Non-pigmented ciliary epithelial cell (primary cell): Measurements from ENCODE around the gene PTPN13.

Experiments
- DNase-seq: peaks from one replicate; pipeline ENCODE4 v3.0.0-alpha.2; 2010; ENCODE audit warnings: low read depth

Gene PTPN13

DNA sequence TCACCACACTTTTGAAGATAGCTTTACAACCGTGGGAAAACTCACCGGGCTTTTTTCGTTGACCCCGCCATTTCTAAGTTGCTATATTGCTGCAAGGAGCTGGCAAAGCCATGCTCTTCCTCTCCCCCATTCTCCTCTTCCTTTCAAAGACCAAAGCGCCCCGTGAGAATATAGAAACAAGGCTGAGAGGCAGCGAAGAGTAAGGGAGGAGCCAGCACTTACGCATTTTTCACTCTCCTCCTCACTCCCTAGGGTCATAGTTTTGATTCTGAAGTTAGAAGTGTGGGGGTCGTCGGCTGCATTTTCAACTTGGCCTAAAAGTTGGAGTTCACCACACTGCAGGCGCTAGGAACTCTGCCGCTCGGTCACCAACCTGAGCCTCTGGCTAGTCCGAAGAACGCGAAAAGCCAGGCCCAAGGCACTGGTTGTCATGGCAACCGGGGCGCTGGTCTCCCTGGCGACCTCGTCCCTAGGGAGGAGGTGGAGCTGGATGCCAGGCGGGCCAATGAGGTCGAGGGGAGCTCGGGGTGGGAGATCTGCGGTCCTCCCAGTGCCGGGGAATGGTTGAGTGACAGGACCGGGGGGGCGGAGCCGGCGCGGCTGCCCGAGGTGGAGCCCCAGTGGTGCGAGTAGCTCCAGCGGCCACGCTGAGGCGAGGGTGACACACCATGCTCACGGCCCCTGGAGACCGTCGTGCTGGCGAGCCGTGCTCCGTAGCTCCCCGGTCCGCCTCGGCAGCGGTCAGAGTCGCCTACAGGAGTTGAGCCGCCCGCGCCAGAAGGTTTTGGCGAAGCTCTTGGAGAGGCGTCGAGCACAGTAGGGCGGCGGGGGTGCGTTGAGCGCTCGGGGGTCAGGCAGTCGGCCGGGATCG, at the start of gene PTPN13:
PTPN13 (plus strand) TSS at position 628 of the 871 bp plus-strand sequence. CDS start 40,942 bp downstream, outside the sequence.
- peak; percentile 96 for DNase-seq

GRCh38 chr4:86547140-86547539, 47.0 kb upstream of the PTPN13 start:
- DNase-seq = no peak

GRCh38 chr4:86549163-86549788, 44.8 kb upstream of the PTPN13 start:
- no peak for DNase-seq

DNA sequence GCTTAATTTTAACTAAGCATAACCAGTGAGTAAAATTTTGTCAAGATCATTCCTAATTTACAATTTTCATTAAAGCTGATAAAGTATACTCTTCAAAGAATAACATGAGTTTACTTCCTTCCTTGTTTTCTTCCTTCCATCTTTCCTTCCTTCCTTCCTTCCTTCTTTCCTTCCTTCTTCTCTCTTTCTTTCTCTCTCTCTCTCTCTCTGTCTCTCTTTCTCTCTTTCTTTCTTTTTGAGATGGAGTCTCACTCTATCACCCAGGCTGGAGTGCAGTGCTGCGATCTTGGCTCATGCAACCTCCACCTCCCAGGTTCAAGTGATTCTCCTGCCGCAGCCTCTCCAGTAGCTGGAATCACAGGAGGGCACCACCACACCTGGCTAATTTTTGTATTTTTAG, 42.7 kb upstream of the PTPN13 start:
- DNase-seq = no peak

DNA sequence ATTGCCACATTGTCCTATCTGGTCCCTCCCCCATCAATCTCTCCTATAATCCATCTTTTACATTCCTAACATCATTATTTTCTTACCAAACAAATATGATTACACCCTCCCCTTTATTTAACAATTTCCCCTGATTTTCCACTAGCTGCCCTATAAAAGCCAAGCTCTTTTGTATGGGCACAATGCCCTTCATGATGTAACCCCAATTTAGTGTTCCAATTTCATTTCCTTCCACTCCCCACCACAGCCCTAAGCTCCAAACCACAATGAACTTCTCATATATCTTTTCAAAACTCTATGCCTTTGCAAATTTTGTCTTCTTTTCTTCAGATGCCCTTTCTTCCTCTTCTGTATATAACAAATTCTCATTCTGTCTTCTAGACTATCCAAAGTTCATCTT, 39.5 kb upstream of the PTPN13 start:
- DNase-seq = no peak

DNA sequence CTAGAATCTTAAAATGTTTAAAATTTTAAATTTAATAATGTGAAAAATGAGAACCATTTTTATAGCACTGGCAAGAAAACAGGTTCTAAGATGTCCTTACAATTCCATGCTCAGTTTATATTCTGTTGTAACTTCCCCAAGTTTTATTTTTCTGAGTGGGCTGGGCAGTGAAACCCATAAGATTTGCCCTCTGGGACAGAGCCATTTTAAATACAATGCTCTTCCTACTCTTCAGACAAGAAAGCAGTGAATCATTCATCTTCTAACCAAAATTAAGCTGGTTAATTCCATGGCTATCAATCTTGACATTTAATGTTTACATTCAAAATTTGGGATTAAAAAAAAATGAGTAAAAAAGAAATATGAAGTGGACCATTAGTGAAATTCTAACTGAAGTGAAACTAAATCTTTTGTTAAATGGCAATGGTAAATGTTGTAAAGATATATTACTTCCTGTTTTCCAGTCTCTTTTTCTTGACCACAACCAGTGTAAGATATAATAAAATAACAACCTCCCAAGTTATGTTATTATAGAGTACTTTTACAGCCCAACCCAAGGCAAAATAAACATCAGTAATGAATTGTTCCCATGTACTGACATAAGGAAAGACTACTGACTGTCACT, 37.2 kb upstream of the PTPN13 start:
- DNase-seq = no peak

DNA sequence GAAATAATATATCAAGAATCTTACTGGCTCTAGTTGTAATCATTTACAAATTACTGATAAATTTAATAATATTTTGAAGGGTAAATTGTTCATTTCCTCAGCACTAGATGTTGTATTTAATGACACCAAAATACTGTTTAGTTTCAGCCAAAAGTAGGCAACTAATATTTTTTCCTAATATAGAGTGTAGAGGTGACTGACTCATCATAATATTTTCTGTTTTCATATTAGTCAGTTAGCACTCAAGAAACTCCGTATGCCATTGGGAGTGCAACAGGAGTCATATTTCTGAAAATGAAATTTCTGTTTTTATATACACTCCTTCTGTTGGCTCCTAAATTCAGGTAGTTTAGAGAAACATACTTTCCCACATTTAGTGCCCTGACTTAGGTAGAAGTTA, 36.6 kb upstream of the PTPN13 start:
- DNase-seq = no peak

DNA sequence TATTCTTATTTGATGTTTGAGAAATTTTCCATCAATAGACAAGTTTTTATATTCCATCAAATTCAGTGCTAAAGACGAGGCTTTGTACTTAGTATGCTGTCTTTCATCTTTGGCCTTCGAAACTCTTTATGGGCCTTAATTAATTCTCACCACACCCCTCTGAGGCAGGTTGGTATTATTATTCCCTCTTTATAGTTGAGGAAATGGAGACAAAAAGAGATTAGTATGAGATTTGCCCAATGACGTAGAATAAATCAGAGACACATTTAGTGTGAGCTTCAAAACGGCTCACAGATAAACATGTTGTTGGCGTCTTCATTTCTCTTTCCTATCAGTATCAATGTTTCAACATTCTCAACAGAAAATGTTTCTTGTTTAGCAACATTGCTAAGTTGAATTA, 35.9 kb upstream of the PTPN13 start:
- DNase-seq = no peak

DNA sequence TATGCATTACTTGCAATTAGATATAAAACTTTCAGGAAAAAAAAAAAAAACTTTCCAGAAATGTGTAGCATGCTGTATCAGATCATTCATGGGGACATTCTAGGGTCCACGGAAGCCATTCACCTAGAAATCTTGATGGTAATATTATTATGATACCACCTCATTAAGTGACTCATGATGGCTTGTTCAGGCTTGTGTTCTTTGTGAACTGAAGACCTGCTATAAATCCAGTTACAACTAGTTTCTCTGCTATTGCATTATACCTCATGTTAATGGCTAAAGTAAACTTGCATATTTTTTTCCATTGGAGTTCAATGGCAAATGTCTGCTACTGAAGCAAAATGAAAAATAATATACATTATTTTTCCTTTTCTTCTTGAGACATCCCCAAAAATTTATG, 35.3 kb upstream of the PTPN13 start:
- DNase-seq = no peak

- DNase-seq = no peak
Measured at GRCh38 chr4:86560447-86560846, 33.7 kb upstream of the PTPN13 start.

DNA sequence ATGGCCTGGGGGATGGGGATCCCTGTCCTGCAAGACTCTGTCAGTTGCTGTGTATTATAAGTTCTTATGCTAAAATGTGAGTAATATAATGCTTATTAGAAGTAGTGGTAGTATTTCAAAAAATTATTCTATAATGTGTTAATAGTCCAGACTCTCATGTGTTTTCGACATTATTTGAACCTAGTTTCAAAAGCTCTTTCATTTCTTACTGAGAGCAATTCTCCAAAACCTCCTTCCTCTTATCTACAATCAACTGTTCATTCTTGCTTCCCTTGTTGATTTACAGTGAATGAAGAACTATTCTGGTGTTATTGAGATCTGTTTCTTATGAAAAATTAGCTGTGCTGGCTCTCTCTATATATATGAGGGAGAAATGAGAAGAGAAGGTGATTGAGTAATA, 32.9 kb upstream of the PTPN13 start:
- DNase-seq = no peak

DNA sequence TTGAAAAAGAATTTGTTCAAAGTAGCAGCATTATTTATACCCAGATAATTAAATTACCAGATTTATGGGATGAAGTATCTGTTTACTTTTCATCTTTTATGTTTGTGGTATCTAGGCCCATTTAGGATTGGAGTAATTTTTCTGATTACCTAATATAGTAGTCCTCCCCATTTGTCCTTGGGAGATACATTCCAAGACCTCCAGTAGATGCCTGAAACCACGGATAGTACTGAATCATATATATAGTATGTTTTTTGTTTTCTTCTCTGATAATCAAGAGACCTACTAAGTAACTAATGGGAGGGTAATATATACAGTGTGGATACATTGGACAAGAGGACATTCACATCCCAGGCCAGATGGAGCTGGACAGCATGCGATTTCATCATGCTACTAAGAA, 30.7 kb upstream of the PTPN13 start:
- DNase-seq = no peak

- DNase-seq = no peak
Measured at GRCh38 chr4:86564795-86565194, 29.3 kb upstream of the PTPN13 start.

- no peak for DNase-seq
Measured at GRCh38 chr4:86565651-86566050, 28.5 kb upstream of the PTPN13 start.

DNA sequence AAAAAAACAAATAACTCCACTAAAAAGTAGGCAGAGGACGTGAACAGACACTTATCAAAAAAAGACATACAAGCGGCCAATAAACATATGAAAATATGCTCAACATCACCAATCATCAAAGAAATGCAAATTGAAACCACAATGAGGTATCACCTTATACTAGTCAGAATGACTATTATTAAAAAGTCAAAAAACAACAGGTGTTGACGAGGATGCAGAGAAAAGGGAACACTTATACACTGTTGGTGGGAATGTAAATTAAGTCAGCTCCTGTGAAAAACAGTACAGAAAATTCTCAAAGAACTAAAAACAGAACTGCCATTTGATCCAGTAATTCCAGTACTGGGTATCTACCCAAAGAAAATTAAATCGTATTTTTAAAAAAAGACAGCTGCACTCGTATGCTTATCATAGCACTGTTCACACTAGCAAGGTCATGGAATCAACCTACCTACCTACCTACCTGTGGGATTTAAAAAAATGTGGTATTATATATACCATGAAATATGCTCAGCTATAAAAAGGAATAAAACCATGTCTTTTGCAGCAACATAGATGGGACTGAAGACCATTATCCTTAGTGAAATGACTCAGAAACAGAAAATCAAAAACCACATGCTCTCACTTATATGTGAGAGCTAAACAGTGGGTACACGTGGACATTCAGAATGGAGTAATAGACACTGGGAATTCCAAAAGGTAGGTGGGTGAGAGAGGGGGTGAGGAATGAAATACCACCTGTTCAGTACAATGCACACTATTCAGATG, 24.8 kb upstream of the PTPN13 start:
- no peak for DNase-seq

DNA sequence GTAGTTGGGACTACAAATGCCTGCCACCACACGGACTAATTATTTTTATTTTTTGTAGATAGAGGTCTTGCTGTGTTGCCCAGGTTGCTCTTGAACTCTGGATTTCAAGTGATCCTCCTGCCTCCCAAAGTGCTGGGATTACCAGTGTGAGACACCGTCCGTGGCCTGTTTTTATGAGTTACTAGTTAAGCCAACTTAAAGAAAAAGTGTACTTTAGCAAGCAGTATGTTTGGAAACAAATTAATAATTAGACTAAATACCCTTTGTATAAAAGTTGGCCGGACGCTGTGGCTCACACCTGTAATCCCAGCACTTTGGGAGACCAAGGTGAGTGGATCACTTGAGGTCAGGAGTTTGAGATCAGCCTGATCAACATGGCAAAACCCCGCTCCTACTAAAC, 14.2 kb upstream of the PTPN13 start:
- no peak for DNase-seq

DNA sequence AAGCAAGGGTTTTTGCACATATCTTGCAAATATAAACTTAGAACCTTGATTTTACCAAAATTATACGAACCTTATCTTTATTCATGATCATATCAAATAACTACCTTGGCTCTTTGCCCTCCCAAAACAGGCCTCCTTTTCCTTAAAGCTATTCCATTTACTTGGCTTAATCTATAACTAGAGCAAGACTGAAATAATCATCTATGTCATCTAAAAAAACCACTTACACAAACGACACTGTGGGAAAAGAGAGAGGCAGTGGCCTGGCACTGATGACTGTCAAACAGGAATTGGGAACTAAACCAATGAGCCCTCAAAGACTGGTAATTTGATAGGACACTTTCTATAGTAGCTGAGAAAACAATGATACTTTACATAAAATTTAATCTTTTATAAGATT, 11.7 kb upstream of the PTPN13 start:
- no peak for DNase-seq

DNA sequence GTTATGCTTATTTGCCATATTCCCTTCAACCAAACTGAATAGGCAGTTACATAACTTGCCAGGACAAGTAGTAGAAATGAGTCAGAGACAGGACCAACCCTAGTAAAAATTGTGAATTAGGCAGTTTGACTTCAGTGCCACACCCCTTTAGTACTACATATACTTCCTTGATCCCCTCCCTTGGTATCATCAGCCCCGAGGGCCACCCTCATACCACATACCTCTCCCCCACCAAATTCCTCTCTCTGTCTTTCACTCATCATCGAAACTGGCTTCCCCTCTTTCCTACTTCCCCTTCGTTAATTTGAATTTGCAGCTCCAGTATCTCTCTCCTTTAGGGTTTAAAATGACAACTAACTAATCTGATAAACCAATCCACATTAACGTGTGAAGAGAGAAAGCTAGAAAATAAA, 7.9 kb upstream of the PTPN13 start:
- no peak for DNase-seq

- no peak for DNase-seq
Measured at GRCh38 chr4:86586626-86587380, 7.3 kb upstream of the PTPN13 start.

DNA sequence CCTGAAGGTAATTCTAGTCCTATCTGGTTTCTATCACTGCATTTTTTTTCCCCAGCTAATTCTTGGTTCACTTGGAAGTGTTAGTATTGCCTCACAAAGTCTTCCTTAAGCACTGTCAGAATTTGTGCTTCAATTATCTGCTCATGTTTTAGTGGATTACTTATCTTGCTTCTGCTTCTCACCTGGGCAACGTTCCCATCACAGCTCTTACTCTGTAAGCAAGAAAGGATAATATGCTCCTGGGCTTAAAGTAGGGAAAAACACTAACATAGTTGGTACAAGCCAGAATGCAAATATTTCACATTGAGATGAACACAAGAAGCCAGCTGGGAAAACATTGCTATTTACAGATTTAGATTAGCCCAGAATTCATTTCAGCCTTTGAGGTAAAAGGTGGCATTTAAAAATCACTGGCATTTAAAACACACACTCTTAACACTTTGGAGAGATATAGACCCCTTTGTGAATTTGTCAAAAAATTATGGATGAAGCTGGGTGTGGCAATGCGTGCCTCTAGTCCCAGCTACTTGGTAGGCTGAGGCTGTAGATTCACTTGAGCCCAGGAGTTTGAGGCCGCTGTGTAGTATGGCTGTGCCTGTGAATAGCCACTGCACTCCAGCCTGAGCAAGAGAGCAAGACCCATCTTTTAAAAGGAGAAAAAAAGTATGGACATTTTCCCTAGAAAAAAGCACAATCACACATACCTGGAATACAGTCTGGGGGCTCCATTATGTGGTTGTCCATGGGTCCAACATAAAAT, 6.6 kb upstream of the PTPN13 start:
- no peak for DNase-seq
